ENCODE measurements around the gene PPP2R2C.

The PPP2R2C gene

GRCh38 chr4:6331468-6331867 is 140.9 kb downstream of the PPP2R2C start:
- Histone ChIP-seq H3K4me3 (ENCODE audit: insufficient read depth in 1 of 2, low read depth in 1 of 2, low read length in 2 of 2) (no peak overlapping the region), H3K79me1 (replicated peaks; ENCODE audit: low read length, poor library complexity, severe bottlenecking) (no peaks in the 10 kb centered on the region), H3K23ac (ENCODE audit: low read length in 2 of 2) (no peak overlapping the region), H3K18ac (ENCODE audit: low read depth in 1 of 2, low read length in 2 of 2) (no peak overlapping the region), H3K27me3 (ENCODE audit: control insufficient read depth in 1 of 2, insufficient read depth in 1 of 2, low read length in 2 of 2) (peaks cover 47 to 75% of the 10 kb centered on the region in 2 experiments), H2AK5ac (ENCODE audit: low read length, severe bottlenecking) (no peak overlapping the region), H4K91ac (ENCODE audit: low read length) (no peak overlapping the region), H3K4ac (ENCODE audit: low read depth in 1 of 2, low read length in 2 of 2) (no peak overlapping the region), H3K9me3 (ENCODE audit: control insufficient read depth, low read length) (peaks cover 8% of the 10 kb centered on the region), H2BK12ac (ENCODE audit: low read length in 2 of 2) (no peak overlapping the region), H3K4me1 (ENCODE audit: control insufficient read depth, insufficient read depth, low read depth, low read length) (peaks cover 3% of the 10 kb centered on the region), H2BK15ac (ENCODE audit: low read depth, poor library complexity, severe bottlenecking) (no peak overlapping the region), H2BK120ac (ENCODE audit: low read depth, low read length) (no peak overlapping the region), H3K4me2 (ENCODE audit: low read length, poor library complexity, severe bottlenecking) (no peak overlapping the region), H3K27ac (ENCODE audit: low read length, poor library complexity, severe bottlenecking) (no peak overlapping the region), H3K36me3 (ENCODE audit: control insufficient read depth in 1 of 2, insufficient read depth in 2 of 2, low read depth in 1 of 2, low read length in 2 of 2) (peaks cover 0 to 4% of the 10 kb centered on the region in 2 experiments), H4K8ac (ENCODE audit: low read length) (no peak overlapping the region), H2AFZ (ENCODE audit: low read depth, low read length) (no peak overlapping the region), H3K14ac (ENCODE audit: low read length in 2 of 2) (no peak overlapping the region), H3K9ac (ENCODE audit: low read length) (no peak overlapping the region), H2BK5ac (ENCODE audit: low read depth, low read length, poor library complexity, severe bottlenecking) (no peak overlapping the region)
- DNase-seq = no peak
- WGBS = 94% methylated on average over 4 of the region's 6 CpGs

DNA sequence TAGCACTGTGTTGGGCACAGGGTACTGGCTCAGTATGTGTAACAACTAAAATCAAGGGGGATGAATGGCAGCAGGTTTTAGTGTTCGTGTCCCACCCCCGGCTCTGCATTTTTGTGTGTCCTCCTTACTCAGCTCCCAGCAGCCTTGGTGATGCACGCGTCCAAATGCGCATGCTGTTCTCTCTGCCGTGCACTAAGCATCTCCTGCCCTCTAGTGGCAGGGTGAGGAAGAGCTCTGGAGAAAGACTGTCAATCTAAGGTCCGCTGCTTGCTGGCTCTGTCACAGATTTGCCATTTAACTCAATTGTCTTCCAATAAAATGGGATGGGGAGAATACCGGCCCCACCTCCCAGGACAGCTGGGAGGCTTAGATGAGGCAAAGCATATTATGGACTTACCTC is 141.4 kb downstream of the PPP2R2C start:
- Histone ChIP-seq H3K4me1 (ENCODE audit: control insufficient read depth, insufficient read depth, low read depth, low read length) (peaks cover 3% of the 10 kb centered on the region), H3K79me1 (replicated peaks; ENCODE audit: low read length, poor library complexity, severe bottlenecking) (no peaks in the 10 kb centered on the region), H3K36me3 (ENCODE audit: control insufficient read depth in 1 of 2, insufficient read depth in 2 of 2, low read depth in 1 of 2, low read length in 2 of 2) (peaks cover 0 to 4% of the 10 kb centered on the region in 2 experiments), H3K4me3 (ENCODE audit: insufficient read depth in 1 of 2, low read depth in 1 of 2, low read length in 2 of 2) (no peak overlapping the region), H3K27ac (ENCODE audit: low read length, poor library complexity, severe bottlenecking) (no peak overlapping the region), H3K9me3 (ENCODE audit: control insufficient read depth, low read length) (peaks cover 8% of the 10 kb centered on the region), H2BK5ac (ENCODE audit: low read depth, low read length, poor library complexity, severe bottlenecking) (no peak overlapping the region), H4K91ac (ENCODE audit: low read length) (no peak overlapping the region), H3K23ac (ENCODE audit: low read length in 2 of 2) (no peak overlapping the region), H4K8ac (ENCODE audit: low read length) (no peak overlapping the region), H2BK12ac (ENCODE audit: low read length in 2 of 2) (no peak overlapping the region), H2AK5ac (ENCODE audit: low read length, severe bottlenecking) (no peak overlapping the region), H3K9ac (ENCODE audit: low read length) (no peak overlapping the region), H3K4ac (ENCODE audit: low read depth in 1 of 2, low read length in 2 of 2) (no peak overlapping the region), H2AFZ (ENCODE audit: low read depth, low read length) (no peak overlapping the region), H2BK120ac (ENCODE audit: low read depth, low read length) (no peak overlapping the region), H3K4me2 (ENCODE audit: low read length, poor library complexity, severe bottlenecking) (no peak overlapping the region), H3K27me3 (ENCODE audit: control insufficient read depth in 1 of 2, insufficient read depth in 1 of 2, low read length in 2 of 2) (peaks cover 47 to 80% of the 10 kb centered on the region in 2 experiments), H3K14ac (ENCODE audit: low read length in 2 of 2) (no peak overlapping the region), H2BK15ac (ENCODE audit: low read depth, poor library complexity, severe bottlenecking) (no peak overlapping the region), H3K18ac (ENCODE audit: low read depth in 1 of 2, low read length in 2 of 2) (no peak overlapping the region)
- 80% methylated on average over 8 of the region's 8 CpGs for WGBS
- peak; percentile 15 for DNase-seq

DNA sequence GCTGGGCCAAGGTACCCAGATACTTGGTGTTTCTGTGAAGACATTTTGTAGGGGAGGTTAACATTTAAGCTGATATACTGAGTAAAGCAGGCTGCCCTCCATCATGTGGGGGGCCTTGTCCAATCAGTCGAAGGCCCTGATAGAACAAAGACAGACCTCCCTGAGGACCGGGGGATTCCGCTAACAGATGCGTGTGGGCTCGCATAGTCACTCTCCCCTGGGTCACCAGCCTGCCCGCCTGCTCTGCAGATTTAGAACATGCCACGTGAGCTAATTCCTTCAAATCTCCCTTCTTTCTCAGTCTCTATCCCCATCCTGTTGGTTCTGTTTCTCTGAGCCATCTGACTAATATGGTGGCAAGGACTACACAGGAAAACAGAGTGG is 142.0 kb downstream of the PPP2R2C start:
- 92% methylated on average over 7 of the region's 7 CpGs for WGBS

DNA sequence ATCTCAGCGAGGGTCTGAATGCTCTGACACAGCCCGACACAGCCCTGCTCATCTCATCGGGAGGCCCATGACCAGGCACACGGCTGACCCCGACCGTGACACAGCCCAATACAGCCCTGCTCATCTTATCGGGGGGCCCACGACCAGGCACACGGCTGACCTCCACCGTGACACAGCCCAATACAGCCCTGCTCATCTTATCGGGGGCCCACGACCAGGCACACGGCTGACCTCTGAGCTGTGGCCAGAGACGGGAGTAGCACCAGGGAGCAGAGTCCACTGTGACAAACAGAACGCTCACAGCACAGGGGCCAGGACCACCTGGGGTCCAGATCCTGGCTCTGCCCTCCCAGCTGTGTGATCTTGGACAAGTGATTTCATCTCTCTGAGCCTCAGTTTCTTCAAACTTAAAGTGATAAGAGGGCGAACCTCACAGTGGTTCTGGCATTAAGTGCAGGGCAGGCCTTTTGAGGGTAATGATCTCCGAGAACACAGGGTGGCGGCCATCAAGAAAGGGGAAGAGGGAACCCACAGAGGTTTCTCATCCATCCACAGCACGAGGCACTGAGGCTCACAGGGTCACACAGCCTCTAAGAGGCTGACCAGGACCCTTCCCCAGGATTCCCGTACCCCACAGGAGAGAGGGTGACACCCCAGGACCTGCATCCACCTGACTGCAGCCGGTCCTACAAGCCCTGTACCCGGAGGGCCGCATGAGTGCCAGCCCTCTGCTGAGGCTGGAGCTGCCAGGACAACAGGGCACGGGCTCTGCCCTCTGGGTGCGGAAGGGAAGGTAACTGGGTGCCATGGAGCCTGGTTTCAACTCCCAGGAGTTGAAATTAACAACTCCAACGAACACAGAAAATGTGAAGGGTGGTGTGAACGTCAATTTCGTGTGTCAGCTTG is 142.7 kb downstream of the PPP2R2C start:
- Histone ChIP-seq H3K4me3 (ENCODE audit: insufficient read depth in 1 of 2, low read depth in 1 of 2, low read length in 2 of 2) (no peak overlapping the region), H2AFZ (ENCODE audit: low read depth, low read length) (no peak overlapping the region), H3K27me3 (ENCODE audit: control insufficient read depth in 1 of 2, insufficient read depth in 1 of 2, low read length in 2 of 2) (peaks cover 38 to 80% of the 10 kb centered on the region in 2 experiments), H3K9me3 (ENCODE audit: control insufficient read depth, low read length) (peaks cover 8% of the 10 kb centered on the region), H3K14ac (ENCODE audit: low read length in 2 of 2) (no peak overlapping the region), H3K18ac (ENCODE audit: low read depth in 1 of 2, low read length in 2 of 2) (no peak overlapping the region), H3K9ac (ENCODE audit: low read length) (no peak overlapping the region), H2AK5ac (ENCODE audit: low read length, severe bottlenecking) (no peak overlapping the region), H2BK120ac (ENCODE audit: low read depth, low read length) (no peak overlapping the region), H3K4me1 (ENCODE audit: control insufficient read depth, insufficient read depth, low read depth, low read length) (peaks cover 11% of the 10 kb centered on the region), H3K36me3 (ENCODE audit: control insufficient read depth in 1 of 2, insufficient read depth in 2 of 2, low read depth in 1 of 2, low read length in 2 of 2) (peaks cover 0 to 4% of the 10 kb centered on the region in 2 experiments), H4K91ac (ENCODE audit: low read length) (no peak overlapping the region), H3K4ac (ENCODE audit: low read depth in 1 of 2, low read length in 2 of 2) (no peak overlapping the region), H3K4me2 (ENCODE audit: low read length, poor library complexity, severe bottlenecking) (no peak overlapping the region), H3K23ac (ENCODE audit: low read length in 2 of 2) (no peak overlapping the region), H2BK12ac (ENCODE audit: low read length in 2 of 2) (no peak overlapping the region), H3K27ac (ENCODE audit: low read length, poor library complexity, severe bottlenecking) (no peak overlapping the region), H2BK5ac (ENCODE audit: low read depth, low read length, poor library complexity, severe bottlenecking) (no peak overlapping the region), H2BK15ac (ENCODE audit: low read depth, poor library complexity, severe bottlenecking) (no peak overlapping the region), H4K8ac (ENCODE audit: low read length) (no peak overlapping the region), H3K79me1 (replicated peaks; ENCODE audit: low read length, poor library complexity, severe bottlenecking) (no peaks in the 10 kb centered on the region)
- WGBS = 85% methylated on average over 28 of the region's 28 CpGs
- DNase-seq = no peak

More for the DNA sequence above, 142.0 kb downstream of the PPP2R2C start:
- Histone ChIP-seq H3K79me1 (replicated peaks; ENCODE audit: low read length, poor library complexity, severe bottlenecking) (no peaks in the 10 kb centered on the region), H3K9ac (ENCODE audit: low read length) (no peak overlapping the region), H2BK12ac (ENCODE audit: low read length in 2 of 2) (no peak overlapping the region), H3K27ac (ENCODE audit: low read length, poor library complexity, severe bottlenecking) (no peak overlapping the region), H2BK15ac (ENCODE audit: low read depth, poor library complexity, severe bottlenecking) (no peak overlapping the region), H3K9me3 (ENCODE audit: control insufficient read depth, low read length) (peaks cover 8% of the 10 kb centered on the region), H3K18ac (ENCODE audit: low read depth in 1 of 2, low read length in 2 of 2) (no peak overlapping the region), H4K8ac (ENCODE audit: low read length) (no peak overlapping the region), H4K91ac (ENCODE audit: low read length) (no peak overlapping the region), H2AFZ (ENCODE audit: low read depth, low read length) (no peak overlapping the region), H2AK5ac (ENCODE audit: low read length, severe bottlenecking) (no peak overlapping the region), H3K4me2 (ENCODE audit: low read length, poor library complexity, severe bottlenecking) (no peak overlapping the region), H2BK120ac (ENCODE audit: low read depth, low read length) (no peak overlapping the region), H3K4me3 (ENCODE audit: insufficient read depth in 1 of 2, low read depth in 1 of 2, low read length in 2 of 2) (no peak overlapping the region), H3K27me3 (ENCODE audit: control insufficient read depth in 1 of 2, insufficient read depth in 1 of 2, low read length in 2 of 2) (peaks cover 41 to 81% of the 10 kb centered on the region in 2 experiments), H3K4ac (ENCODE audit: low read depth in 1 of 2, low read length in 2 of 2) (no peak overlapping the region), H3K23ac (ENCODE audit: low read length in 2 of 2) (no peak overlapping the region), H3K36me3 (ENCODE audit: control insufficient read depth in 1 of 2, insufficient read depth in 2 of 2, low read depth in 1 of 2, low read length in 2 of 2) (peaks cover 0 to 4% of the 10 kb centered on the region in 2 experiments), H3K4me1 (ENCODE audit: control insufficient read depth, insufficient read depth, low read depth, low read length) (peaks cover 4% of the 10 kb centered on the region), H3K14ac (ENCODE audit: low read length in 2 of 2) (no peak overlapping the region), H2BK5ac (ENCODE audit: low read depth, low read length, poor library complexity, severe bottlenecking) (no peak overlapping the region)
- no peak for DNase-seq
